GM18870 (cell line): ENCODE measurements around the gene F13A1.

ENCODE experiments used
- ATAC-seq: cut with Tn5 transposase; IDR thresholded peaks from one replicate; pipeline ENCODE4 v1.9.1; 2021; ENCODE audit warnings: moderate library complexity; ENCODE audit not compliant: unreplicated experiment

The F13A1 gene

GRCh38 chr6:6246544-6246943, 73.9 kb downstream of the F13A1 start:
- peak; percentile 73 for ATAC-seq

- no peak for ATAC-seq
Measured at GRCh38 chr6:6244624-6245023, 75.8 kb downstream of the F13A1 start.

GRCh38 chr6:6243846-6244245, 76.6 kb downstream of the F13A1 start:
- ATAC-seq: no peak

- ATAC-seq: no peak
Measured at GRCh38 chr6:6239598-6240581, 80.6 kb downstream of the F13A1 start.

- ATAC-seq: no peak
Measured at GRCh38 chr6:6236730-6237469, 83.6 kb downstream of the F13A1 start.

GRCh38 chr6:6235786-6236185, 84.7 kb downstream of the F13A1 start:
- ATAC-seq: no peak

GRCh38 chr6:6234963-6235362, 85.5 kb downstream of the F13A1 start:
- ATAC-seq: no peak

GRCh38 chr6:6230286-6230685, 90.2 kb downstream of the F13A1 start:
- no peak for ATAC-seq

- ATAC-seq: no peak
Measured at GRCh38 chr6:6227896-6228295, 92.6 kb downstream of the F13A1 start.

GRCh38 chr6:6225885-6226529, 94.5 kb downstream of the F13A1 start:
- no peak for ATAC-seq

- ATAC-seq: no peak
Measured at GRCh38 chr6:6224933-6225486, 95.5 kb downstream of the F13A1 start.

GRCh38 chr6:6221787-6222535, 98.5 kb downstream of the F13A1 start:
- ATAC-seq: no peak

GRCh38 chr6:6220718-6221117, 99.7 kb downstream of the F13A1 start:
- ATAC-seq: no peak

GRCh38 chr6:6219716-6220115, 100.7 kb downstream of the F13A1 start:
- no peak for ATAC-seq

GRCh38 chr6:6218759-6219085, 101.7 kb downstream of the F13A1 start:
- no peak for ATAC-seq

GRCh38 chr6:6217855-6218758, 102.4 kb downstream of the F13A1 start:
- ATAC-seq: no peak

GRCh38 chr6:6210994-6211393, 109.5 kb downstream of the F13A1 start:
- no peak for ATAC-seq

- no peak for ATAC-seq
Measured at GRCh38 chr6:6202886-6203285, 117.6 kb downstream of the F13A1 start.

- no peak for ATAC-seq
Measured at GRCh38 chr6:6201200-6201599, 119.3 kb downstream of the F13A1 start.

- ATAC-seq: no peak
Measured at GRCh38 chr6:6199678-6200077, 120.8 kb downstream of the F13A1 start.
